ENCODE measurements around the gene ZNF723. TPM values are rescaled to one million over a fixed set of nuclear protein-coding genes. Genes with fewer than 3 reads are reported as not detected.
"Not testable (repeated sequence)": the region's sequence is repeated elsewhere in the genome, so short reads cannot be mapped to it uniquely, and the experiment has no call there.

The ZNF723 gene
- total RNA-seq, 1 experiment from 2014 or later, result not detected

- no TSS peak for BruUV-seq (replicated peaks)
- DNase-seq (ENCODE audit: unreplicated experiment), result no peak
- POLR2A ChIA-PET, result no interaction called here
- no peak for TF ChIP-seq CTCF (IDR thresholded peaks at IDR 0.05; ENCODE audit: unreplicated experiment)
- Mint-ChIP-seq H3K36me3 (ENCODE audit: insufficient read depth, unreplicated experiment) (no peaks in the 10 kb centered on the region), H3K27me3 (ENCODE audit: insufficient read depth, unreplicated experiment) (no peaks in the 10 kb centered on the region), H3K4me1 (ENCODE audit: insufficient read depth, unreplicated experiment) (no peaks in the 10 kb centered on the region), H3K9me3 (ENCODE audit: unreplicated experiment) (peaks cover 6% of the 10 kb centered on the region), H3K4me3 (ENCODE audit: unreplicated experiment) (no peak overlapping the region), H3K27ac (ENCODE audit: low read depth, unreplicated experiment) (no peak overlapping the region)
- intact Hi-C loops (cut with micrococcal nuclease), result no loop called here
- CTCF ChIA-PET, result no interaction called here
These were observed 25.7 kb upstream of the ZNF723 start for GRCh38 chr19:22806418-22806817.

- Mint-ChIP-seq H3K9me3 (ENCODE audit: unreplicated experiment) (peaks cover 11% of the 10 kb centered on the region), H3K4me3 (ENCODE audit: unreplicated experiment) (no peak overlapping the region)
- POLR2A ChIA-PET, result no interaction called here
These were observed 24.8 kb upstream of the ZNF723 start for GRCh38 chr19:22807061-22807835.

GRCh38 chr19:22814124-22814523 lies 18.0 kb upstream of the ZNF723 start:
- TF ChIP-seq CTCF (IDR thresholded peaks at IDR 0.05; ENCODE audit: unreplicated experiment), result no peak
- Mint-ChIP-seq H3K4me3 (ENCODE audit: unreplicated experiment) (no peak overlapping the region), H3K27me3 (ENCODE audit: insufficient read depth, unreplicated experiment) (no peaks in the 10 kb centered on the region), H3K27ac (ENCODE audit: low read depth, unreplicated experiment) (no peak overlapping the region), H3K9me3 (ENCODE audit: unreplicated experiment) (peaks cover 15% of the 10 kb centered on the region), H3K4me1 (ENCODE audit: insufficient read depth, unreplicated experiment) (no peaks in the 10 kb centered on the region), H3K36me3 (ENCODE audit: insufficient read depth, unreplicated experiment) (no peaks in the 10 kb centered on the region)
- DNase-seq (ENCODE audit: unreplicated experiment), result no peak
- ChIA-PET POLR2A (no interaction called here), CTCF (interaction anchor here (0.6 kb wide), 1 partner anchor 181 kb away, joined by 3 read pairs; no protein-coding TSS in a partner anchor)
- intact Hi-C loops (cut with micrococcal nuclease), result no loop called here
- no TSS peak for BruUV-seq (replicated peaks)

More at GRCh38 chr19:22807061-22807835, 24.8 kb upstream of the ZNF723 start:
- H3K36me3 Mint-ChIP-seq (ENCODE audit: insufficient read depth, unreplicated experiment), result no peaks in the 10 kb centered on the region
- no peak overlapping the region for H3K27ac Mint-ChIP-seq (ENCODE audit: low read depth, unreplicated experiment)
- CTCF ChIA-PET, result no interaction called here
- no TSS peak for BruUV-seq (replicated peaks)
- intact Hi-C loops (cut with micrococcal nuclease), result no loop called here
- no peaks in the 10 kb centered on the region for H3K27me3 Mint-ChIP-seq (ENCODE audit: insufficient read depth, unreplicated experiment)
- no peak for TF ChIP-seq CTCF (IDR thresholded peaks at IDR 0.05; ENCODE audit: unreplicated experiment)
- DNase-seq (ENCODE audit: unreplicated experiment), result no peak
- H3K4me1 Mint-ChIP-seq (ENCODE audit: insufficient read depth, unreplicated experiment), result no peaks in the 10 kb centered on the region

- no TSS peak for BruUV-seq (replicated peaks)
- intact Hi-C loops (cut with micrococcal nuclease), result no loop called here
- Mint-ChIP-seq H3K9me3 (ENCODE audit: unreplicated experiment) (peaks cover 2% of the 10 kb centered on the region), H3K27me3 (ENCODE audit: insufficient read depth, unreplicated experiment) (no peaks in the 10 kb centered on the region), H3K4me1 (ENCODE audit: insufficient read depth, unreplicated experiment) (no peaks in the 10 kb centered on the region), H3K4me3 (ENCODE audit: unreplicated experiment) (no peak overlapping the region), H3K36me3 (ENCODE audit: insufficient read depth, unreplicated experiment) (no peaks in the 10 kb centered on the region), H3K27ac (ENCODE audit: low read depth, unreplicated experiment) (no peak overlapping the region)
- DNase-seq (ENCODE audit: unreplicated experiment), result no peak
- POLR2A ChIA-PET, result no interaction called here
- TF ChIP-seq CTCF (IDR thresholded peaks at IDR 0.05; ENCODE audit: unreplicated experiment), result no peak
- CTCF ChIA-PET, result interaction anchor here (0.5 to 0.7 kb wide), 3 partner anchors 50 to 546 kb away, joined by 4 to 6 read pairs (median 5); no protein-coding TSS in a partner anchor
These were observed 880 bp upstream of the ZNF723 start for GRCh38 chr19:22831211-22831610.

- H3K27ac Mint-ChIP-seq (ENCODE audit: low read depth, unreplicated experiment); BruUV-seq (replicated peaks); DNase-seq (ENCODE audit: unreplicated experiment); intact Hi-C loops (cut with micrococcal nuclease); H3K4me3 Mint-ChIP-seq (ENCODE audit: unreplicated experiment); H3K4me1 Mint-ChIP-seq (ENCODE audit: insufficient read depth, unreplicated experiment); H3K9me3 Mint-ChIP-seq (ENCODE audit: unreplicated experiment); H3K36me3 Mint-ChIP-seq (ENCODE audit: insufficient read depth, unreplicated experiment); H3K27me3 Mint-ChIP-seq (ENCODE audit: insufficient read depth, unreplicated experiment); POLR2A ChIA-PET: not testable (repeated sequence)
- CTCF ChIA-PET, result interaction anchor here (0.6 kb wide), 1 partner anchor 35 kb away, joined by 4 read pairs; no protein-coding TSS in a partner anchor
These were observed 25.7 kb downstream of the ZNF723 start for GRCh38 chr19:22857713-22858320.

All from MCF 10A (cell line).